ENCODE results near the gene PTGR1.
A peak's percentile ranks its signal among the peaks of the same experiment; 100 is the strongest.
"Not testable (repeated sequence)": the region's sequence is repeated elsewhere in the genome, so short reads cannot be mapped to it uniquely, and the experiment has no call there.

The PTGR1 gene

DNA sequence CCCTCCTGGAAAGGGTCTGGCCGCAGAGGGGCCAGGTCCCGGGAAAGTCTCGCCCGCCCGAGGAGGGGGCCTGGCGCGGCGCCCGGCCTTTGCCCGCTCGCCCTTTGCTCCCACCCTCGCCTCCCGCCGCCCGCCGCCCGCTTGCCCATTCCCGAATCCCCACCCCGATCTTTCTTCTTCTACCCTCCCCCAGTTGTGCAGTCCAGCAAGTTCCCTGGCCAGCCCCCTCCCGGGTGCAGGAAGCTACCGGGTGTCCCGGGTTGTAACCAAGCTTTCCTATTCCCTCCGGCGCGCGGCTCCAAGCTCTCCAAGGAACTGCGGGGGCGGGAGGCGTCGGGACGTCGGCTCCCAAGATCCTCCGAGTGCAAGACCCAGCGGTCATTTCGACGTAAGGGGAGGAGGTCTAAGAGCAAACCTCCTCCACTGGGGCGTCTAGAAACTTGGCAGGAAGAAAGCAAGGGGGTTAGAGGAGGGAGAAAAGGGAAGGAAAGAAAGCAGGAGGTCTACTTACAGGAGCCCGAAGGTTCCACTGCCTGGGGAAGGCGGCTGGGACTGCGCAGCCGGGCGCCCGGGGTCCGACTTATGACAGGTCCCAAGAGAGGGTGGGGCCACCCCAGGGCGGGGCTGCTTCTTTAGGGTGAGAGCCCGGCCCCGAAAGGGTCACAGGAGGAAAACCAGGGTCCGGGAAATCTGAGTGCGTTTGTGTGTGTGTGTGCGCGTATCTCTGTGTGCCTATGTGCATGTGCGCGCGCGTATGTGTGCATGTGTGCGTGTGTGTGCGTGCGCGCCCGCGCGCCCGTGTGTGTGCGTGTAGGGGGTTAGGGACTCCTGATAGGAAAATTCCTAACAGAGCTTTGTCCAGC, at the start of gene PTGR1:
Gene PTGR1 (minus strand): TSS at position 556 of the 863 bp plus-strand sequence. CDS start 2,225 bp downstream, outside the sequence.
- DNase-seq: no peak

- DNase-seq: no peak
These were observed 49.6 kb upstream of the PTGR1 start for GRCh38 chr9:111649016-111649415.

DNA sequence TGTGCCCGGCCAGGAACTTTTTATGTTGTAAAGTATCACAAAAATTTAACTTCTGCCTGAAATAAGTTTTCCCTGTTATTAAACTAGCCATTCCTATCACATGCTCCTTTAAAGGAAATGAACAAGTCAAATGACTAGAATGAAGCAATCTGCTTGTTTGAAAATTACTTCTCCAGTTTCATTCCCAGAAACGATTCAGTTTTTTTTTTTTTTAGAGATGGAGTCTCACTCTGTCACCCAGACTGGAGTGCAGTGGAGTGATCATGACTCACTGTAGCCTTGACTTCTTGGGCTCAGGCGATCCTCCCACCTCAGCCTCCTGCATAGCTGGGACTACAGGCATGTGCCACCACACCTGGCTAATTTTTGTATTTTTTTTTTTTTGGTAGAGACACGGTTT, 48.6 kb upstream of the PTGR1 start:
- DNase-seq: no peak

DNA sequence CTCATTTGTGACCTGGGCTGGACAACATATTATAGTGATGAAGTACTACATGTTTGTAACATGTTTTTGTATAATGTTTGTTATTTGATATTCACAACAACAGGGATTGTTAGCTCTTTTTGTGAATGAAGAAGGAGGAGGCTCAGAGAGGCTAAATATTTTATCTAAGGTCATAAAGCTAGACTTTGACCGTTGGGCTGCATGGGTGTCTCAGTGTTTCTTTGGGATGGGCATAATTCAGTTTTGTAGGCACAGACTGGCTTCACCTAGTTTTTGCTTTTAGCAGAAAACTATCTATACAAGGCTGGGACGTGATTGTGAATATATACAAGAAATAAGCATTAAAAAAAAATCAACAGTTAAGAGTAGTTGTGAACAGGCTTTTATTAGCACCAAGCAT, 47.0 kb upstream of the PTGR1 start:
- no peak for DNase-seq

DNA sequence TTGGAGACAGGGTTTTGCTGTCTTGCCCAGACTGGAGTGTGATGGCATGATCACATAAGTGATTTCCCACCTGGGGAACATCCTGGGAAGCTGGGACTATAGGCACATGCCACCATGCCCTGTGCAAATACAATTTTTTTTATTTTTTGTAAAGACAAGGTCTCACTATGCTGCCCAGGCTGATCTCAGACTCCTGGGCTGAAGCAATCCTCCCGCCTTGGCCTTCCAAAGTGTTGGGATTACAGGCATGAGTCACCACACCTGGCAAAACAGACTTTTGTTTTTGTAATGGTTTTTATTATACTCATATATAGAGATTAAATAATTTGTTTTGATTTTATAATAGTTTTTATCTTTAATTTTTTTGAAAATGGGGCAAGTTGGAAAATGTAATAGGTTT, 46.4 kb upstream of the PTGR1 start:
- DNase-seq: no peak

DNA sequence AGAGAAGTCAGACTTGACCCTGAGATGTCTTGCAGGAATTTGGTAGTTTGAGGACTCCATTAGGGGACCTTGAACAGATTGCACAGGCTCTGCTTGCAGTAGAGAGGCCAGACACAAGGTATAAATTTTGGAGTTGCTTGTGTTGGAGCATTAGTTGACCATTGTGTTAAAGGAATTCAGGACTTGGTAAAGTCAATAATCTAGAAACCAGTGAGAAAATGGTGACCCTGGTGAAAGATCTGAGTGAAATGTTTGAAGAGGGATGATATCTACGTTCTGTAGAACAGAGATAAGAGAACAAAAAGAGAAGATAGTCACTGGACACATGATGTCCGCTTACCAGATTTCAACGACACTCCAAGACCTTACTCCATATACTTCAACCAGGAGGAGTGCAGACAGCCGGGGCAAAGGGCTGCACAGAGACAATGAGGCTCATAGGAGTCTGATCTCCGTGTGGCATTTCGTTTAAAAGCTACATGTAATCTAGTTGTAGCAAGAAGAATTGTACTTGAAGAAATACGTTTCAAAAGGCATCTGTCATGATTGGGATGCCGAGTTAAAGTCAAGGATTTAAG, 44.8 kb upstream of the PTGR1 start:
- no peak for DNase-seq

DNA sequence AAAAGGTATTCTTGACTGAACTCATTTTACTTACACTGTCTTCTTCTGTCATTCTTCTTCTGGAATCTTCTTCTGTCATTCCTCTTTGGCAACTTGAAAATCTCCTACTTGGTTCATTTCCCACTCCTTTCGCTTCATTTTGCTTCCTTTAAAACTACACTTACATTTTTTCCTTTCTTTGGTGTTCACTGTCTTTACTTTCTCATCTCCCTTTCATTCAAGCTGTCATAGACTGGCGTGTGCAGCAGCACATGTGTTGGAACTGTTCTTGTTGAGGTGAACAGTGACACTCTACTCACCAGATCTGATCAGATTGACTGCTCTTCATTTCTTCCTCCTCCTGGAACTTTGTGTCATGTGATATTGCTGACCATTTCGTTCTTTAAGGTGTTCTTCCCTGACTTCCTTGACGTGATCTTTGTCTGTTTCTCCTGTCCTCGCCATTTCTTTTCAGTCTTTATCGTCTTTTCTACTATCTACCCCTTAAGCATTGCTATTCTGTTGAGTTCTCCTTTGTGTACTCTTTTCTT, 38.0 kb upstream of the PTGR1 start:
- no peak for DNase-seq

DNA sequence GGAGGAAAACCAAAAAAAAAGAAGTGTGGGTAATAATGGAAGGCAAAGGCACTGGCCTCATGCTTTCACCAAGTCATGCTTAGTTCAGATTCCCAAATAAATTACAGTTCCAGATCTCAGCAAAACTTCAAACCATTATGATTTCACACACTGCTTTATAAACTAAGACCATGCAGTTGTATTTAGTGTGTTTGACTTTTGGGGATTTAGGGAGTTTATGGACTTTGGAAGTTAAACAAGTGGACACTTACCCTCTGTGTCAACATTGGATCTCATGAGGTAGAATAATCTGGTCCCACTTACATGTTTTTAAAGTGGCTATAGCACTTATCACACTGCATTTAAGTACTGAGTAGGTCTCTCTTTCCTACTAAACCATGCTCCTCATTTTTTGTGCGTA, 35.4 kb upstream of the PTGR1 start:
- DNase-seq: no peak

DNA sequence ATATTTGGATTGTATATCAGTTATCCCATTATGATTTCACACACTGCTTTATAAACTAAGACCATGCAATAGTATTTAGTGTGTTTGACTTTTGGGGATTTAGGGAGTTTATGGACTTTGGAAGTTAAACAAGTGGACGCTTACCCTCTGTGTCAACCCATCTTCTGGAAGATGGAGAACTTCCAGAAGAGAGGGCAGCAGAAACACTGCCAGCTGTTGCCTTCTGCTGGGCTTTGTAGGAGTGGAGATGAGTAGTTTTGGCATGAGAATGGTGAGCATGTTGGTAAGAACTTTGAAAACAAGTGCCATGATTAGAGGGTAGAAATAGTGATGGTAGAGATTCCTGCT, 33.9 kb upstream of the PTGR1 start:
- no peak for DNase-seq

DNA sequence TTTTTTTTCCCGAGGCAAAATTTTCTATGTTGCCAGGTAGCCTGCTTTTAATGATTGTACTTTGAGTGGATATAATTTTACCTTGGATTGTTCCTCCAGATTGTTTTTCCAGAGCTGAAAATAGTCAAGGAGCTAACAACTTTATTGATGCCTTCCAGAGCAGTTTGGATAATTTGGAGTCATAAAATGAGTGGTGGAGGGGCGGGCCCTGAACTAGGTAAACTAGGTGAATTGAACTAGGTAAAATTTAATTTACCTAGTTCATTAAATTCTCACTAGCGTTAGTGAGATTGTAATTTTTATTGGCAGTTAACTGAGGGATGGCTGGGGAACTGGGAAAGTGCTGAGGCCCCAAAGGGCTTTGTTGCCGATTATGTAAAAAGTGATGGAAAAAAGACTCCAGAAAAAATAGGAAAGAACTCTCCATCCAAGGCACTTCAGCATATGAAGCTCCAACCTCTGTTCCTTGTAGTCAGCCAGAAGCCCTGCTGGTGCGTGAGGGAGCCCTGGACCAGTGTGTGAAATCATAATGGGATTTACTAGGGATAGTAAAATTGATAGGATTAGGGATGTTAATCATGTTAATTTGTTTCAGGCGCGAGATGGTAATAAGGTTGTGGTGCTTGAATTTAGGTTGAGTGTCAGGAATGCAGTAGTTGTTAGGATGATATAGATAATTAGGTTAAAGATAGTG, 33.4 kb upstream of the PTGR1 start:
- DNase-seq: no peak

GRCh38 chr9:111632060-111632459, 32.6 kb upstream of the PTGR1 start:
- no peak for DNase-seq

- DNase-seq: peak; percentile 98 to 99
These were observed 31.9 kb upstream of the PTGR1 start, which contains the start of gene DNAJC25 for GRCh38 chr9:111631214-111631971. Gene DNAJC25, plus strand, starts transcription at chr9:111631334. Its CDS starts 74 bp downstream, at chr9:111631408.

DNA sequence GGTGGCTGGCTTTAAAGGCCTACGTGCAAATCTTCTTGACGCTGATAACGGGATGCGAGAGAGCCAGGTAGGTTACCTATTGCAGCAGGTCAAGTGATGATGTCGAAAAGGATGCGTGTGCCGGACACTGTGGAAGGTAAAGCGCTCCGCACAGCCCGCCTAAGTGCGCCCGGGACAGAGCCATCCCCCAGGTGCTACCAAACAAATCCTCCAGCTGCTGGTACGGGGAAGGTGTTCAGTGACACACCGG, 31.4 kb upstream of the PTGR1 start:
- DNase-seq: no peak

- no peak for DNase-seq
These were observed 30.9 kb upstream of the PTGR1 start for GRCh38 chr9:111630182-111630963.

DNA sequence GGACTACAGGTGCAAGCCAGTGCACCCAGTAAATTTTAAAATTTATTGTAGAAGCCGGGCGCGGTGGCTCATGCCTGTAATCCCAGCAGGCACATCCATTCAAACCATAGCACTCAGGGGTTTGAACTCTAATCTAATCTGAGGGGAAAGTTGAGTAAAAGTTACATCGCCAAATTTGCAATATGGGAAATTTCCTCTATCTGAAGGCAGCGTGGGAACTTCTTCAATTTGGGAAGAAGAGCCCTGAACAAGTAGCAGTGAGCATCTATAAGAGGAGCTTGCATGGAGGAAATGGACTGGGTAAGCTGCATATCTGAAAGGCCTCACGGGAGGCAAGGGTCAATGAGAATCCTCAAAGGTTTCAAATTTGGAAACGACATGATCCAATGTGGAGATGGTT, 29.0 kb upstream of the PTGR1 start:
- DNase-seq: no peak

DNA sequence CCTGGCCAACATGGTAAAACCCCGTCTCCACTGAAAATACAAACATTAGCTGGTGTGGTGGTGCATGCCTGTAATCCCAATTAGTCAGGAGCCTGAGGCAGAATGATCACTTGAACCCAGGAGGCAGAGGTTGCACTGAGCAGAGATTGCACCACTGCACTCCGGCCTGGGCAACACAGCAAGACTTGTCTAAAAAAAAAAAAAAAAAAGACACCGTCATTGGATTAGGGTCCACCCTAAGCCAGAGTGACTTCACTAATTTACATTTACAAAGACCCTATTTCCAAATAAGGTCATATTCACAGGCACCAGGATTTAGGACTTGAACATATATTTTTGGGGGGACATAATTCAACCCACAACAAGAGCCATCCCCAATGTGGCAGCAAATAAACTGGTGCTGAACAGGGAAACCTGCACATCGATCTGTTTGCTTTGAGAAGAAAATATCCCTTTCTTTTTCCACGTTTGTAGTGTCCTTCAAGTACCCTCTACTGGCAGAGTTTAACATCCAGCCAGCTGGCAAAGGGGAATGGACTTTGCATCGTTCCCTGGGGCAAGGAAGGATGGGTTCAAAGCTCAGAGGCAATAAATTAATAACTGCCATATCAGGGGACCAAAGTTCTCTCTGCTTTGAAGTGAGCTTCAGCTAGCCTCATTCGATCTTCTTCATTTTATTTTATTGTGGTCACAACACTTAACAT, 28.0 kb upstream of the PTGR1 start:
- DNase-seq: no peak

DNA sequence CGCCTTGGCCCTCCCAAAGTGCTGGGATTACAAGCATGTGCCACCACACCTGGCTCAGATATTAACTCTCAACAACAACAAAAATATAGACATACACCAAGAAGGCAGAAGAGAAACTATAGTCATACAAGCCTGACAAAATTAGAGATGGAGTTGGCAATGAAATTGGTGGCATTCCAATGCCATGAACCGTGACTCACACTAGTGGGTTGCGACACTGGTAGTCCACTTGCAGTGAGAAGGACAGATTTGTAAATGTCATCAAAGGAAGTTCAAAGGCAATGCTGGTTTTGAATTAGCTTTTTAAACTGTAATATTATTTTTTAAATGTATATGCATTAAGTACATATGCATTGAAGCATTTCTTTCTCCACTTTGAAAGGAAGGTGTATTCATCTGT, 23.2 kb upstream of the PTGR1 start:
- peak in 1 of 2 donors; percentile 19 for DNase-seq

GRCh38 chr9:111621895-111622480, 22.5 kb upstream of the PTGR1 start:
- DNase-seq: peak in 1 of 2 donors; percentile 11

GRCh38 chr9:111617349-111617748, 17.9 kb upstream of the PTGR1 start:
- not testable (repeated sequence) for DNase-seq

- DNase-seq: no peak
These were observed 16.5 kb upstream of the PTGR1 start for GRCh38 chr9:111615928-111616327.

GRCh38 chr9:111613436-111614040, 14.1 kb upstream of the PTGR1 start:
- DNase-seq: no peak
